Kidney epithelial cell (primary cell): ENCODE measurements around the gene GINS1. TPM values are rescaled to one million over a fixed set of nuclear protein-coding genes. Genes with fewer than 3 reads are reported as not detected.
"Not testable (repeated sequence)": the region's sequence is repeated elsewhere in the genome, so short reads cannot be mapped to it uniquely, and the experiment has no call there.

Experiments
- DNase-seq: peaks from one replicate; pipeline ENCODE4 v3.0.0-alpha.2; 2010; ENCODE audit warnings: low read depth
- H3K27me3 ChIP-seq: 2 replicates; pipeline ENCODE4 v1.6.0; 2011; ENCODE audit warnings: low read length; ENCODE audit not compliant: control insufficient read depth, insufficient read depth
- H3K36me3 ChIP-seq: 2 replicates; pipeline ENCODE4 v1.5.1; 2011; ENCODE audit warnings: low read length; ENCODE audit not compliant: control insufficient read depth, insufficient read depth
- H3K4me3 ChIP-seq: 2 replicates; pipeline ENCODE4 v1.5.1; 2011; ENCODE audit warnings: low read depth, mild to moderate bottlenecking, control low read depth, low read length
- total RNA-seq: library from RNA; depleted of rRNA; stranded (reverse); fragments of >200 nt; gene quantifications from 2 replicates; pipeline ENCODE4 v1.2.3, GENCODE V29; 2015
- TF ChIP-seq, protein P1 (sequence below): IDR thresholded peaks from 2 replicates; pipeline ENCODE4 v1.5.1; 2011; ENCODE audit warnings: mild to moderate bottlenecking, moderate library complexity, low read length, control low read depth, inconsistent platforms; ENCODE audit not compliant: insufficient read depth, poor library complexity, severe bottlenecking

The GINS1 gene
- total RNA-seq, 1 donor from 2014 or later, result 6.6 TPM

DNA sequence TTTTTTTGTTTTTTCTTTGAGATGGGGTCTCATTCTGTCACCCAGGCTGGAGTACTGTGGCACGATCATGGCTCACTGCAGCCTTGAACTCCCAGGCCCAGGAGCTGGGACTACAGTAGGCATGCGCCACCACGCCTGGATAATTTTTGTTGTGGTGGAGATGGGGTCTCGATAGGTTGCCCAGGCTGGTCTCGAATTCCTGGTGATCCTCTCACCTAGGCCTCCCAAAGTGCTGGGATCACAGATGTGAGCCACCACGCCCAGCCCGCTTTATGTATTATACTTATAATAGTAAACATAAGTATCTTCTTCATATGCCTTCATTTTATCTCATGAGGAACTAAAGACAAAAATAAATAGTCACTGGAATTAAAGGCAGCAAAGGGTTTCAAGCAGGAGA, 63.5 kb downstream of the GINS1 start:
- Histone ChIP-seq H3K27me3 (no peaks in the 10 kb centered on the region), H3K4me3 (no peak overlapping the region), H3K36me3 (peaks cover 2% of the 10 kb centered on the region)
- TF ChIP-seq, protein P1, sequence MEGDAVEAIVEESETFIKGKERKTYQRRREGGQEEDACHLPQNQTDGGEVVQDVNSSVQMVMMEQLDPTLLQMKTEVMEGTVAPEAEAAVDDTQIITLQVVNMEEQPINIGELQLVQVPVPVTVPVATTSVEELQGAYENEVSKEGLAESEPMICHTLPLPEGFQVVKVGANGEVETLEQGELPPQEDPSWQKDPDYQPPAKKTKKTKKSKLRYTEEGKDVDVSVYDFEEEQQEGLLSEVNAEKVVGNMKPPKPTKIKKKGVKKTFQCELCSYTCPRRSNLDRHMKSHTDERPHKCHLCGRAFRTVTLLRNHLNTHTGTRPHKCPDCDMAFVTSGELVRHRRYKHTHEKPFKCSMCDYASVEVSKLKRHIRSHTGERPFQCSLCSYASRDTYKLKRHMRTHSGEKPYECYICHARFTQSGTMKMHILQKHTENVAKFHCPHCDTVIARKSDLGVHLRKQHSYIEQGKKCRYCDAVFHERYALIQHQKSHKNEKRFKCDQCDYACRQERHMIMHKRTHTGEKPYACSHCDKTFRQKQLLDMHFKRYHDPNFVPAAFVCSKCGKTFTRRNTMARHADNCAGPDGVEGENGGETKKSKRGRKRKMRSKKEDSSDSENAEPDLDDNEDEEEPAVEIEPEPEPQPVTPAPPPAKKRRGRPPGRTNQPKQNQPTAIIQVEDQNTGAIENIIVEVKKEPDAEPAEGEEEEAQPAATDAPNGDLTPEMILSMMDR, result no peak
- no peak for DNase-seq

DNA sequence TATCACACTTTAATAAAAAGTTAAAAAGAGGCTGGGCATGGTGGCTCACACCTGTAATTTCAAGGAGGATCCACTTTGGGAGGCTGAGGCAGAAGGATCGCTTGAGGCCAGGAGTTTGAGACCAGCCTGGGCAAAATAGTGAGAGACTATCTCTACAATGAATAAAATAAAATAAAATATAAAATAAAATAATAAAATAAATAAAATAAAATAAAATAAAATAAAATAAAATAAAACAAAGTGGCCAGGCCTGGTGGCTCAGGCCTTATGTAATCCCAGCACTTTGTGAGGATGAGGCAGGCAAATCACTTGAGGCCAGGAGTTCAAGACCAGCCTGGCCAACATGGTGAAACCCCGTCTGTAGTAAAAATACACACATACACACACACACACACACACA, 65.8 kb downstream of the GINS1 start:
- H3K4me3 ChIP-seq, H3K36me3 ChIP-seq, H3K27me3 ChIP-seq, DNase-seq: not testable (repeated sequence)

DNA sequence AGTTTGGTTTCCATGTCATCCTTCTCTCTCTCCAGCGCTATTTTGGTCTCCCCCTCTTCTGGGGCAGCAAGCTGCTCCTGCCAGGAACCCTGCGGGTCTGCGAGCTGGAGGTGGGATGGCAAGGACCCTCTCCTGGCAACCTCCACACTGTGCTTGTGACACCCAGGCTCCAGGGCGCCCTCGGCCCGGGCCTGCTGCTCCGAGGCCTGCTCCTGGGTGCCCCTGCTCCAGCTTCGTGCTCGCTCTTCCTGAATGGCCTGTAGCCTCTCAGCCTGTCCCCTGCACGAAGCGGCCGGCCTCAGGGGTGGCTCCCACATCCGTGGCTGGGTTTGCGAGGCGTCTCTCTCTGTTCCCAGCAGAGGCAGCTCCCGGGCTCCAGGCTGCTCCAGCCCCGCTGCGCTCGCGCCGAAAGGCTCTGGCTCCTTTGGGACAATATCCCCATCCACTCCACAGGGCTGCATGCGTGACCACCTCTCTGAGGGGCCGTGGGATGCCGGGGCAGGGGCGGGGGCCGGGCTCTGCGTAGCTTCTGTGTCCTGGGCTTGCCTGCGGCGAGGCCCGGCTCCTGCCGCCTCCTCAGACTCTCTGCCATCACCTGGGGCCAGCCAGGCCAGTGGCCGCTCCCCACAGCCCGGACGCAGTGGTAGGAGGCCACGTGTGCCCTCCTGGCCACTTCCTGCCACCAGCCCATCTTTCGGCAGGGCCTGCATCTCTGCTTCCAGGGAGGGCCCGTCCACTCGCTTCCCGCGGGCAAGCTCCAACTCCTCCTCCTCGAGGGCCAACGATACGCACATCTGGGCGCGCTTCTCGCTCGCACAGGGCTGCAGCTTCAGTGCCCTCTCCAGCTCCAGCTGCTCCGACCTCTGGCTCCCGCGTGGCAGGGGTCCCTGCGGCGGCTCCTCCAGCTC, 68.9 kb downstream of the GINS1 start:
- no peak overlapping the region for H3K4me3 ChIP-seq
- H3K27me3 ChIP-seq, result no peaks in the 10 kb centered on the region
- DNase-seq, result no peak
- TF ChIP-seq, protein P1, result no peak
- no peaks in the 10 kb centered on the region for H3K36me3 ChIP-seq

DNA sequence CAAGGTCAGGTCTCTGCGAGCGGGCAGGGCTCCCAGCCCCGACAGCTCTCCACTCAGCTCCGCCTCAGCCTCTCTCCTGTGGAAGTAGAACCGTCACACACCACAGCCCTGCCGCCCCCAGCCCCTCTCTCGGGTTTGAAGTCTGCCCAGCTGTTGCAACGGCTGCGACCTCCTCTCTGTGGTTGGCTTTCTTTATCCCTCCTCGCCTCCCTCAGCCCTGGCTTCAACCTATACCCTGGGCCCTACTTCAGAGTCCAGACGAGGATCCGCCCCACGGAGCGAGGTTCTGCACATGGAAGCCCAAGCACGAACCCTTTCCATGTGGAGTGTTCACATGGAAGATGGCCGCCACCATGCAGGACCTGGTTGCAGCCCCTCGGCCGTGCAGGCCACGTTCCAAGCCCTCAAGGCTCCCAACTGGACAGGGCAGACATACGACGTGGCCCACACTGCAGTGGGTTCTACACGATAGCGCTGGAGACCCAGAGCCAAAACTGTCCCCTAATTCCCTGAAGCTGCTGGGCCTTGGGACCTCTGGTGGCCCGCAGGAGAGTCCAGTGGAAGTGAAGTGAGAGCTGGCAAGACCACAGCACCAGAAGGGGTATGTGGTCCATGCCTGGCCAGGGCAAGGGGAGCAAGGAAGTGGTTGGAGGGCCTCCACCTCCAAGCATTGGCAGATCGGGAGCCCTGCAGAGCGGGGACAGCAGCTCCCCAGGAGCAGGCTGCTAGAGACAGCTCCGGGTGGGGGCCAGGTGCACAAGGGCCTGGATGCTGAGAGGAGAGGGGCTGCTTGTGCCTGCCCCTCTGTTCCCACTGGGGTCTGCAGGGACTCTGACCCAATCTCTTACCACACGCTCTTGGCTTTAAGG, 69.8 kb downstream of the GINS1 start:
- no peak for DNase-seq
- H3K27me3 ChIP-seq, result no peaks in the 10 kb centered on the region
- no peaks in the 10 kb centered on the region for H3K36me3 ChIP-seq
- no peak overlapping the region for H3K4me3 ChIP-seq
- TF ChIP-seq, protein P1, result no peak

DNA sequence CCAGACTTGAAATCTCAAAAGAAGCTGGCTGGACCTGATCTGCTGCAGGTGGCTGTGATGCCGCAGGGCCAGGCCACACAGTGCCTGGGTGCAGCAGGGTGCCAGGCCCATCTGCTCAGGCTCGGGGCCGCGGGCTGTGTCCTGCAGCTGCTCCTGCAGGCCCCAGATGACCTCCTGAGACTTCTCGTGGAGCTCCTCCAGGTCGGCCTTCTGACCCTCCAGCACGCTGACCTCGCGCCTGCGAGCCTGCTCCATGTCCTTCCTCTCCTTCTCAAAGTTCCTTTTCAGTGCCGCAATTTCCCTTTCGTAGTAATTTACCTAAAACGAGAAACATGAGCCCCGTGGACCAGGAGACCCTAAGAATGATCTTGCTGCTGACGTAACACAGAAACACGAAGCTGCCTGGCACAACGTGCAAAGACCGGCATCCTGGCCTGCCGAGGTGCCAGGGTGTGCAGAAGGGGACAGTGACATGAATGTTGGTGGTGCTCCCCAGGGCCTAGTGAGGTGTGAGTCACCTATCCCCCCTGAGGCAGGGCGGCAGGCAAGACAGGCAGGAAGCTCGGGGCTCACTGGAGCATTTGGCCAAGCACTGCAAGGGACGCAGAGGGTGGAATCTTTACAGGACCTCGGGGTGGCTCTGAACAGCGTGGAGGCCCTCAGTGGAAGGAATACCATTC, 71.6 kb downstream of the GINS1 start:
- no peak overlapping the region for H3K4me3 ChIP-seq
- H3K27me3 ChIP-seq, result no peaks in the 10 kb centered on the region
- TF ChIP-seq, protein P1, result no peak
- DNase-seq, result no peak
- no peaks in the 10 kb centered on the region for H3K36me3 ChIP-seq

DNA sequence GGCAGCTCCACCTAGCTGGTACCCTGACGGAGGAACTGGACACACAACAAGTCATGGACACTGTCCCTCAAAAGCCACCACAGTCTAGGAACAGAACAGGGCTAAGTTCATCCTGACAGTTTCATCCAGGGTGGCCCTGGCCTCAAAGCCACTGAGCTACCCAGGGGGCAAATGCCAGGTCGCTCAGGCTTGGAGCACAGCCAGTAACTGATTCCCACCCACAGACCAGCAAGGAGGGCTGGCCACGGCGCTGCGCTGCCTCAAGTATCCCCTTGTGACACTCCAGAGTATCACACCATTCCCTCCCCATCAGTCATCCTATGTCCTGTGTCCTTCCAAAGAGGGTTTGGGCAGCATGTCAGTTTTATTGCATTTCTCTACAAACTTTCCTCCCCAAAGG, 72.2 kb downstream of the GINS1 start:
- H3K27me3 ChIP-seq, result no peaks in the 10 kb centered on the region
- DNase-seq, result no peak
- H3K36me3 ChIP-seq, result no peaks in the 10 kb centered on the region
- no peak overlapping the region for H3K4me3 ChIP-seq
- TF ChIP-seq, protein P1, result no peak
